Testis (tissue), 2 donors: Measurements from ENCODE around the gene PARPBP.

ENCODE experiments used
- POLR2A ChIP-seq: fragments of 450-650 bp; IDR thresholded peaks from one replicate; pipeline ENCODE4 v1.6.1; 2017; ENCODE audit warnings: antibody characterized with exemption, mild to moderate bottlenecking, moderate library complexity
- TF ChIP-seq, protein P1 (sequence below), 3 experiments: fragments of 450-650 bp in 2 of 3; fragments of 200-600 bp in 1 of 3; sonication (generic) in 1 of 3; IDR thresholded peaks; one replicate each; pipeline ENCODE4 v1.5.1; 2016 to 2019; ENCODE audit warnings: antibody characterized with exemption in 3 of 3, mild to moderate bottlenecking in 2 of 3, moderate library complexity in 1 of 3

- no peak for TF ChIP-seq POLR2A
- TF ChIP-seq, protein P1, sequence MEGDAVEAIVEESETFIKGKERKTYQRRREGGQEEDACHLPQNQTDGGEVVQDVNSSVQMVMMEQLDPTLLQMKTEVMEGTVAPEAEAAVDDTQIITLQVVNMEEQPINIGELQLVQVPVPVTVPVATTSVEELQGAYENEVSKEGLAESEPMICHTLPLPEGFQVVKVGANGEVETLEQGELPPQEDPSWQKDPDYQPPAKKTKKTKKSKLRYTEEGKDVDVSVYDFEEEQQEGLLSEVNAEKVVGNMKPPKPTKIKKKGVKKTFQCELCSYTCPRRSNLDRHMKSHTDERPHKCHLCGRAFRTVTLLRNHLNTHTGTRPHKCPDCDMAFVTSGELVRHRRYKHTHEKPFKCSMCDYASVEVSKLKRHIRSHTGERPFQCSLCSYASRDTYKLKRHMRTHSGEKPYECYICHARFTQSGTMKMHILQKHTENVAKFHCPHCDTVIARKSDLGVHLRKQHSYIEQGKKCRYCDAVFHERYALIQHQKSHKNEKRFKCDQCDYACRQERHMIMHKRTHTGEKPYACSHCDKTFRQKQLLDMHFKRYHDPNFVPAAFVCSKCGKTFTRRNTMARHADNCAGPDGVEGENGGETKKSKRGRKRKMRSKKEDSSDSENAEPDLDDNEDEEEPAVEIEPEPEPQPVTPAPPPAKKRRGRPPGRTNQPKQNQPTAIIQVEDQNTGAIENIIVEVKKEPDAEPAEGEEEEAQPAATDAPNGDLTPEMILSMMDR (IDR thresholded peaks at IDR 0.05) = no peak
Measured at GRCh38 chr12:102106905-102107304, 13.1 kb upstream of the PARPBP start.
